Central memory CD8-positive, alpha-beta T cell (primary cell): Measurements from ENCODE around the gene NBR1.
"Not testable (repeated sequence)": the region's sequence is repeated elsewhere in the genome, so short reads cannot be mapped to it uniquely, and the experiment has no call there.

ENCODE experiments used
- ATAC-seq: fragments of 150-1000 bp; cut with Tn5 transposase; replicated peaks from 2 replicates; pipeline ENCODE4 v1.10.0; 2022; ENCODE audit warnings: mild to moderate bottlenecking, moderate FRiP score, moderate number of reproducible peaks; ENCODE audit not compliant: poor library complexity, severe bottlenecking; ENCODE audit errors: extremely low read depth
- DNase-seq, 2 donors: peaks; one replicate each; pipeline ENCODE4 v3.0.0; 2021; ENCODE audit warnings: low spot score in 2 of 2
- H3K27ac Mint-ChIP-seq: one replicate; pipeline ENCODE4 v1.8.0; 2022; ENCODE audit warnings: low read depth, mild to moderate bottlenecking, moderate library complexity, mixed read lengths
- H3K27me3 Mint-ChIP-seq: one replicate; pipeline ENCODE4 v1.8.0; 2022; ENCODE audit warnings: mixed read lengths
- H3K36me3 Mint-ChIP-seq: one replicate; pipeline ENCODE4 v1.8.0; 2022; ENCODE audit warnings: mild to moderate bottlenecking, moderate library complexity, mixed read lengths; ENCODE audit not compliant: insufficient read depth
- H3K4me1 Mint-ChIP-seq: one replicate; pipeline ENCODE4 v1.8.0; 2022; ENCODE audit warnings: mixed read lengths
- H3K4me3 Mint-ChIP-seq: one replicate; pipeline ENCODE4 v1.8.0; 2022; ENCODE audit warnings: mild to moderate bottlenecking, moderate library complexity, mixed read lengths
- H3K9me3 Mint-ChIP-seq: one replicate; pipeline ENCODE4 v1.8.0; 2022; ENCODE audit warnings: mixed read lengths

Gene NBR1, protein sequence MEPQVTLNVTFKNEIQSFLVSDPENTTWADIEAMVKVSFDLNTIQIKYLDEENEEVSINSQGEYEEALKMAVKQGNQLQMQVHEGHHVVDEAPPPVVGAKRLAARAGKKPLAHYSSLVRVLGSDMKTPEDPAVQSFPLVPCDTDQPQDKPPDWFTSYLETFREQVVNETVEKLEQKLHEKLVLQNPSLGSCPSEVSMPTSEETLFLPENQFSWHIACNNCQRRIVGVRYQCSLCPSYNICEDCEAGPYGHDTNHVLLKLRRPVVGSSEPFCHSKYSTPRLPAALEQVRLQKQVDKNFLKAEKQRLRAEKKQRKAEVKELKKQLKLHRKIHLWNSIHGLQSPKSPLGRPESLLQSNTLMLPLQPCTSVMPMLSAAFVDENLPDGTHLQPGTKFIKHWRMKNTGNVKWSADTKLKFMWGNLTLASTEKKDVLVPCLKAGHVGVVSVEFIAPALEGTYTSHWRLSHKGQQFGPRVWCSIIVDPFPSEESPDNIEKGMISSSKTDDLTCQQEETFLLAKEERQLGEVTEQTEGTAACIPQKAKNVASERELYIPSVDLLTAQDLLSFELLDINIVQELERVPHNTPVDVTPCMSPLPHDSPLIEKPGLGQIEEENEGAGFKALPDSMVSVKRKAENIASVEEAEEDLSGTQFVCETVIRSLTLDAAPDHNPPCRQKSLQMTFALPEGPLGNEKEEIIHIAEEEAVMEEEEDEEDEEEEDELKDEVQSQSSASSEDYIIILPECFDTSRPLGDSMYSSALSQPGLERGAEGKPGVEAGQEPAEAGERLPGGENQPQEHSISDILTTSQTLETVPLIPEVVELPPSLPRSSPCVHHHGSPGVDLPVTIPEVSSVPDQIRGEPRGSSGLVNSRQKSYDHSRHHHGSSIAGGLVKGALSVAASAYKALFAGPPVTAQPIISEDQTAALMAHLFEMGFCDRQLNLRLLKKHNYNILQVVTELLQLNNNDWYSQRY

DNA sequence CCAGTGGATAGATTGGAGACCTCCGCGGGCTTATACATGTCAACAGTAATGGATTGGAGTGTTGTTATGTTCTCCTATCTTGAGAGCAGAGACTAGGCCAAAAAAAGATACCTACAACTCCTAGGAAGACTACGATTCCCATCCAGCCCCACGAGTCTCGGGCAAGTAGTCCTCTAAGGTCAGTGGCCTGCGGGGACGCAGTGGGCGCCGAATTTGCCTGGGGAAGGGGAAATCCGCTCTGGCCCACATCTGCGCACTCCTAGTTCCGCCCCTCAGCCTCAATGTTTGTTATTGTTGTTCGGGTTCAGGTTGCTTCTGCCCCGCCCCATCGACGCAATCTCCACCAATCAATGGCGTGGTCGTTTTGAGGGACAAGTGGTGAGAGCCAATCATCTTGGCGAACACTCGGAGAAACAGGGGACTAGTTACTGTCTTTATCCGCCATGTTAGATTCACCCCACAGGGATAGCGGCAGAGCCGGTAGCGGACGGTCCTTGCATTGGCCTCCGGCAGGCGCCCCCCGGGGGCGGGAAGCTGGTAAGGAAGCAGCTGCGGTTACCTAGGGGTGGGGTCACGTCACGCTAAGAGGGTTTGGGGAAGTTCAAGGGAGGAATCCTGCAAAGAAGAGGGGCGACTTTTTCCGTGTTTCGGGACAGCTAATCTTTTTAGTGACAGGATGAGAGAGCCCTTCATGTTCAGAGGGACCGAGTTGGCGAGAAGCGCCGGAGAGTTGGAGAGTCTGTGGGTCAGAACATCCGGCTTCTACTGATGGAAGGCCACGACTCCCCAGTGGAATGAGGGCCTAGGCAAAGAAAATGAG, at the start of gene NBR1:
Gene NBR1 (plus strand): TSS at position 449 of the 820 bp plus-strand sequence. CDS start 4,586 bp downstream, outside the sequence.
- H3K4me1 Mint-ChIP-seq = peaks cover 27% of the 10 kb centered on the region
- H3K9me3 Mint-ChIP-seq = no peaks in the 10 kb centered on the region
- no peak within 1 kb of the TSS for H3K27ac Mint-ChIP-seq
- no peaks in the 10 kb centered on the region for H3K27me3 Mint-ChIP-seq
- peaks cover 8% of the 10 kb centered on the region for H3K36me3 Mint-ChIP-seq
- peak; percentile 79 for ATAC-seq
- DNase-seq = peak; percentile 88 to 97
- no peak within 1 kb of the TSS for H3K4me3 Mint-ChIP-seq

DNA sequence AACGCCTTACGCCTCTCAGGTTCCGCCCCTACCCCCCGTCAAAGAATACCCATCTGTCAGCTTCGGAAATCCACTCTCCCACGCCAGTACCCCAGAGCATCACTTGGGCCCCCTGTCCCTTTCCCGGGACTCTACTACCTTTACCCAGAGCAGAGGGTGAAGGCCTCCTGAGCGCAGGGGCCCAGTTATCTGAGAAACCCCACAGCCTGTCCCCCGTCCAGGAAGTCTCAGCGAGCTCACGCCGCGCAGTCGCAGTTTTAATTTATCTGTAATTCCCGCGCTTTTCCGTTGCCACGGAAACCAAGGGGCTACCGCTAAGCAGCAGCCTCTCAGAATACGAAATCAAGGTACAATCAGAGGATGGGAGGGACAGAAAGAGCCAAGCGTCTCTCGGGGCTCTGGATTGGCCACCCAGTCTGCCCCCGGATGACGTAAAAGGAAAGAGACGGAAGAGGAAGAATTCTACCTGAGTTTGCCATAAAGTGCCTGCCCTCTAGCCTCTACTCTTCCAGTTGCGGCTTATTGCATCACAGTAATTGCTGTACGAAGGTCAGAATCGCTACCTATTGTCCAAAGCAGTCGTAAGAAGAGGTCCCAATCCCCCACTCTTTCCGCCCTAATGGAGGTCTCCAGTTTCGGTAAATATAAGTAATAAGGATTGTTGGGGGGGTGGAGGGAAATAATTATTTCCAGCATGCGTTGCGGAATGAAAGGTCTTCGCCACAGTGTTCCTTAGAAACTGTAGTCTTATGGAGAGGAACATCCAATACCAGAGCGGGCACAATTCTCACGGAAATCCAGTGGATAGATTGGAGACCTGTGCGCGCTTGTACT, 45.7 kb upstream of the NBR1 start, which contains the start of gene BRCA1:
Gene BRCA1 (minus strand): TSS at position 232 of the 834 bp plus-strand sequence. CDS start 1,268 bp downstream, outside the sequence.
- peak within 1 kb of the TSS; percentile 96 for H3K4me3 Mint-ChIP-seq
- no peaks in the 10 kb centered on the region for H3K27me3 Mint-ChIP-seq
- H3K36me3 Mint-ChIP-seq = peaks cover 20% of the 10 kb centered on the region
- peak; percentile 87 to 93 for DNase-seq
- no peaks in the 10 kb centered on the region for H3K9me3 Mint-ChIP-seq
- H3K27ac Mint-ChIP-seq = peak within 1 kb of the TSS; percentile 95
- H3K4me1 Mint-ChIP-seq = peaks cover 23% of the 10 kb centered on the region
- peak; percentile 100 for ATAC-seq

DNA sequence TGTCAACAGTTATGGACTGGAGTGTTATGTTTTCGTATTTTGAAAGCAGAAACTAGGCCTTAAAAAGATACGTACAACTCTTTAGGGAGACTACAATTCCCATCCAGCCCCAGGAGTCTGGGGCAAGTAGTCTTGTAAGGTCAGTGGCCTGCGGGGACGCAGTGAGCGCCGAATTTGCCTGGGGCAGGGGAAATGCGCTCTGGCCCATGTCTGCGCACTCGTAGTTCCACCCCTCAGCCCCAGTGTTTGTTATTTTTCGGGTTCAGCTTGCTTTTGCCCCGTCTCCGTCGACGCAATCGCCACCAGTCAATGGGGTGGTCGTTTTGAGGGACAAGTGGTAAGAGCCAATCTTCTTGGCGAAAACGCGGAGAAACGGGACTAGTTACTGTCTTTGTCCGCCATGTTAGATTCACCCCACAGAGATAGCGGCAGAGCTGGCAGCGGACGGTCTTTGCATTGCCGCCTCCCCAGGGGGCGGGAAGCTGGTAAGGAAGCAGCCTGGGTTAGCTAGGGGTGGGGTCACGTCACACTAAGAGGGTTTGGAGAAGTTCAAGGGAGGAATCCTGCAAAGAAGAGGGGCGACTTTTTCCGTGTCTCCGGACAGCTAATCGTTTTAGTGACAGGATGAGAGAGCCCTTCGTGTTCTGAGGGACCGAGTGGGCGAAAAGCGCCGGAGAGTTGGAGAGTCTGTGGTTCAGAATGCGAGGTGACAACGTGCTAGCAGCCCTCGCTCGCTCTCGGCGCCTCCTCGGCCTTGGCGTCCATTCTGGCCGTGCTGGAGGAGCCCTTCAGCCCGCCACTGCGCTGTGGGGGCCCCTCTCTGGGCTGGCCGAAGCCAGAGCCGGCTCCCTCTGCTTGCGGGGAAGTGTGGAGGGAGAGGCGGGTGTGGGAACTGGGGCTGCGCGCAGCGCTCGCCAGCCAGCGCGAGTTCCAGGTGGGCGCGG, 44.8 kb upstream of the NBR1 start:
- peaks cover 29% of the 10 kb centered on the region for H3K4me1 Mint-ChIP-seq
- H3K9me3 Mint-ChIP-seq = no peaks in the 10 kb centered on the region
- ATAC-seq (no peak), DNase-seq (no peak)
- H3K36me3 Mint-ChIP-seq = peaks cover 18% of the 10 kb centered on the region
- H3K4me3 Mint-ChIP-seq = peak overlapping the region; percentile 96
- peak overlapping the region; percentile 95 for H3K27ac Mint-ChIP-seq
- H3K27me3 Mint-ChIP-seq = no peaks in the 10 kb centered on the region

DNA sequence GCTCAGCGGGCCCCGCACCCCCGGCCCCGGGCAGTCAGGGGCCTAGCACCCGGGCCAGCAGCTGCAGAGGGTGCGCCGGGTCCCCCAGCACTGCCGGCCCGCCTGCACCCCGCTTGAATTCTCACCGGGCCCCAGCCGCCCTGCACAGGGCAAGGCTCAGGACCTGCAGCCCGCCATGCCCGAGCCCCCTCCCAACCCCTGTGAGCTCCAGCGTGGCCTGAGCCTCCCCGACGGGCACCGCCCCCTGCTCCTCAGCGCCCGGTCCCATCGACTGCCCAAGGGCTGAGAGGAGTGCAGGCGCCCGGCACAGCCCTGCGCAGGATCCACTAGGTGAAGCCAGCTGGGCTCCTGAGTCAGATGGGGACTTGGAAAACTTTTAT, 44.1 kb upstream of the NBR1 start:
- Mint-ChIP-seq H3K36me3 (peaks cover 21% of the 10 kb centered on the region), H3K27ac (peak overlapping the region; percentile 46), H3K9me3 (no peaks in the 10 kb centered on the region), H3K4me1 (peaks cover 29% of the 10 kb centered on the region), H3K27me3 (no peaks in the 10 kb centered on the region), H3K4me3 (peak overlapping the region; percentile 63)
- no peak for DNase-seq
- ATAC-seq = no peak

DNA sequence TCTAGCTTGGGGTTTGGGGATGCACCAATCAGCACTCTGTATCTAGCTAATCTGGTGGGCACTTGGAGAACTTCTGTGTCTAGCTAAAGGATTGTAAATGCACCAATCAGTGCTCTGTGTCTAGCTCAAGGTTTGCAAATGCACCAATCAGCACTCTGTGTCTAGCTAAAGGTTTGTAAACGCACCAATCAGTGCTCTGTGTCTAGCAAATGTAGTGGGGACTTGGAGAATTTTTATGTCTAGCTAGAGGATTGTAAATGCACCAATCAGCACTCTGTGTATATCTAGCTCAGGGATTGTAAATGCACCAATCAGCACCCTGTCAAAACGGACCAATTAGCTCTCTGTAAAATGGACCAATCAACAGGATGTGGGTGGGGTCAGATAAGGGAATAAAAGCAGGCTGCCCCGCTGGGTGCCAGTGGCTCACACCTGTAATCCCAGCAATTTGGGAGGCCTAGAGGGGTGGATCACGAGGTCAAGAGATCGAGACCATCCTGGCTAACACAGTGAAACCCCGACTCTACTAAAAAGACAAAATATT, 43.6 kb upstream of the NBR1 start:
- not testable (repeated sequence) for H3K9me3 Mint-ChIP-seq
- H3K4me3 Mint-ChIP-seq = peak overlapping the region; percentile 63

DNA sequence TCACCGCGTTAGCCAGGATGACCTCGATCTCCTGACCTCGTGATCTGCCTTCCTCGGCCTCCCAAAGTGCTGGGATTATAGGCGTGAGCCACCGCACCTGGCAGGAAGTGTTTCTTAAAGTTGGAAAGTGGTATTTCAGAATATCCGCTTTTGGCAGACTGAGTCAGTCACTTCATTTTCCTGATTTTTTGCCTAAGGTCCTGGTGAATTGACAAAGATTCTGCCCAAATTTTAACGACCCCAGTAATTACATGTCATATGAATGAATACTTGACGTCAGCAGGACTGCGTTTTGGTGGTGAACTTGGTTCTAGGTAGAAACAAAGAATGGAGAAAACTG, 41.4 kb upstream of the NBR1 start:
- DNase-seq = no peak
- H3K27me3 Mint-ChIP-seq = no peaks in the 10 kb centered on the region
- peaks cover 29% of the 10 kb centered on the region for H3K4me1 Mint-ChIP-seq
- peaks cover 30% of the 10 kb centered on the region for H3K36me3 Mint-ChIP-seq
- no peak for ATAC-seq
- no peak overlapping the region for H3K27ac Mint-ChIP-seq
- no peak overlapping the region for H3K4me3 Mint-ChIP-seq
- no peaks in the 10 kb centered on the region for H3K9me3 Mint-ChIP-seq

More for the DNA sequence above, 43.6 kb upstream of the NBR1 start:
- H3K27ac Mint-ChIP-seq = peak overlapping the region; percentile 46
- H3K36me3 Mint-ChIP-seq = peaks cover 24% of the 10 kb centered on the region
- peaks cover 29% of the 10 kb centered on the region for H3K4me1 Mint-ChIP-seq
- ATAC-seq, H3K27me3 Mint-ChIP-seq, DNase-seq: not testable (repeated sequence)

DNA sequence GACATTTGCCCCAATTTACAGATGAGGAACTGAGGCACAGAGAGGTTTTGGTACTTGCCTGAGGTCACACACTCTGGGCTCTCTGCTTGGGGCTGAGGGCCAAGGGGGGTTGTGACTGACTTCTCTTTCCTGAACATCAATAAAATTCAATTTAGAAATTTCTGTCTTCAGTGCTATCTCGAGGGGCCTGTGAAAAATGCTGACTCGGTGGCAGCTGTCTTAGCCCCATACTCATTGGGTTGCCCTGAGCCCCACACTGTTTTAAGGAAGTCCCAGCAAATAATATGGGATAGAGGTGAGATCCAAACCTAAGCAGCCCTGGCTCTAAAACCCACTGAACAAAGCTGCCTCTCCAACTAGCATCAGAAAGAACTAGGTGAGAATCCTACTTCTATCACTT, 38.9 kb upstream of the NBR1 start:
- ATAC-seq = no peak
- Mint-ChIP-seq H3K27ac (no peak overlapping the region), H3K36me3 (peaks cover 19% of the 10 kb centered on the region)

DNA sequence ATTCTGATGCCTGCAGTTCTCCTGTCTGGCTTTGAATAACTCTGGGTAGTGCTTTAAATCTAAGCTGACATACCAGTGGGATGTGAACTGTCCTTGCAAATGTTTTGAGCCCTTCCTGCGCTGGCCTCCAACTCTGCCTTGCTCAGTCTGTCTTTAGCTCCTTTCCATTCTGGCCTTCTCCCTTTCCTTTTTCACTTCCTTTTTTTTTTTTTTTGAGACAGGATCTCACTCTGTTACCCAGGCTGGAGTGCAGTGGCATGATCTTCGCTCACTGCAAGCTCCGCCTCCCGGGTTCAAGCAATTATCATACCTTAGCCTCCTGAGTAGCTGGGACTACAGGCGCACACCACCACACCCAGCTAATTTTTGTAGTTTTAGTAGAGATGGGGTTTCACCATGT, 37.6 kb upstream of the NBR1 start:
- H3K9me3 Mint-ChIP-seq, DNase-seq, H3K27me3 Mint-ChIP-seq, H3K4me3 Mint-ChIP-seq, ATAC-seq: not testable (repeated sequence)
- Mint-ChIP-seq H3K36me3 (peaks cover 15% of the 10 kb centered on the region), H3K27ac (peak overlapping the region; percentile 41), H3K4me1 (peaks cover 11% of the 10 kb centered on the region)

More for the DNA sequence above, 38.9 kb upstream of the NBR1 start:
- Mint-ChIP-seq H3K4me3 (no peak overlapping the region), H3K9me3 (no peaks in the 10 kb centered on the region), H3K4me1 (peaks cover 11% of the 10 kb centered on the region), H3K27me3 (no peaks in the 10 kb centered on the region)
- DNase-seq = no peak

DNA sequence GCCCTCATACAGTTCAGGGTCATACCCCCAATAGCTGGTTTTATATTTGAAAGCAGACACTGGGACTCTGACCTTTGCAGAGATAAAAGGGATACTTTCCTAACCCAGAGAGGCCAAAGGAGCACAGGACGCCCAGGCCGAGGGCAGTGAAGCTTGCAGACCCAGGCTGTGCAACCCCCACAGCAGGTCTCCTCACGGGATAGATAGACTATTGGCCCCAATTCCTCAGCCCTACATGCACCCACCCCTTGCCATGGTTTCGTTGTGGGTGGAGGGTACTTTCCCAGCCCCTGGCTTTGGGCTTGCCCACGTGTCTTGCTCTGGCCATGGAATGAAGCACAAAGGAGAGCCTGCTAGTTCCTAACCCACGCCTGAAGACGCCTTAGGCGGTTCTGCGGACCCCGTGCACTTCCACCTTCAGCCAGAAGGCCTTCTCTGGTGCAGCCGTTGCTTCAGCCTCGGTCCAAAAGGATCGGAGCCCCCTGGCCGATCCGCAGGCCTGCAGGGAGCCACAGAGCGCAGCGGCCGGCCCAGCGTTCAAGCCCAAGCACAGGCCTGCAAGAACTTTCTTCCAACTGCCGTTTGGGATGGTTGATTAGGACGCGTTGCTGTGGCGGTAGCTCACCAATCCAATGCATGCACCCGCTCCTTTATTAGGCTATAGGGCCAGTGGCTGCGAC, 36.1 kb upstream of the NBR1 start:
- Mint-ChIP-seq H3K27me3 (no peaks in the 10 kb centered on the region), H3K4me3 (no peak overlapping the region), H3K36me3 (peaks cover 17% of the 10 kb centered on the region), H3K27ac (no peak overlapping the region), H3K4me1 (peaks cover 11% of the 10 kb centered on the region), H3K9me3 (no peaks in the 10 kb centered on the region)
- DNase-seq = no peak
- no peak for ATAC-seq

DNA sequence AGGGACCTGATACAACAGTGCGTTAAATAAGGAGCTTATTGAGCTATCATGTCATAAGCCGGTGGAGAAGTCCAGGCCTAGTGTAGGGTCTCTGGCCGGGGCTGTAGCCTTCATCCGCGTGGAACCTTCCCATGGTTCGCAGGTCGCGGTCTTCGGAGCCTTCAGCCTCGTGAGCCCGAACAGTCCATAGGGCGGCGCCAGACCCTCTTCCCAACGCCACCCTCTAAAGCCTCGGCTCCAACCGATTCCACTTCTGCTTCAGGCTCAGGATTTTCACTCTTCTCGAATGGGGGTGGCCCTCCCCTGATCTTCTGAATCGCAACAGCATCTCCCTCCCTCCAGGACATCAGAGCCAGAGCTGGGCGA, 35.6 kb upstream of the NBR1 start:
- H3K4me3 Mint-ChIP-seq = no peak overlapping the region
- H3K4me1 Mint-ChIP-seq = peaks cover 11% of the 10 kb centered on the region
- H3K27me3 Mint-ChIP-seq = no peaks in the 10 kb centered on the region
- H3K9me3 Mint-ChIP-seq = no peaks in the 10 kb centered on the region
- no peak for ATAC-seq
- H3K36me3 Mint-ChIP-seq = peaks cover 17% of the 10 kb centered on the region
- no peak for DNase-seq
- no peak overlapping the region for H3K27ac Mint-ChIP-seq
